Measurements from ENCODE around the gene FANCE.
A peak's percentile ranks its signal among the peaks of the same experiment; 100 is the strongest.
"Not testable (repeated sequence)": the region's sequence is repeated elsewhere in the genome, so short reads cannot be mapped to it uniquely, and the experiment has no call there.

FANCE gene

DNA sequence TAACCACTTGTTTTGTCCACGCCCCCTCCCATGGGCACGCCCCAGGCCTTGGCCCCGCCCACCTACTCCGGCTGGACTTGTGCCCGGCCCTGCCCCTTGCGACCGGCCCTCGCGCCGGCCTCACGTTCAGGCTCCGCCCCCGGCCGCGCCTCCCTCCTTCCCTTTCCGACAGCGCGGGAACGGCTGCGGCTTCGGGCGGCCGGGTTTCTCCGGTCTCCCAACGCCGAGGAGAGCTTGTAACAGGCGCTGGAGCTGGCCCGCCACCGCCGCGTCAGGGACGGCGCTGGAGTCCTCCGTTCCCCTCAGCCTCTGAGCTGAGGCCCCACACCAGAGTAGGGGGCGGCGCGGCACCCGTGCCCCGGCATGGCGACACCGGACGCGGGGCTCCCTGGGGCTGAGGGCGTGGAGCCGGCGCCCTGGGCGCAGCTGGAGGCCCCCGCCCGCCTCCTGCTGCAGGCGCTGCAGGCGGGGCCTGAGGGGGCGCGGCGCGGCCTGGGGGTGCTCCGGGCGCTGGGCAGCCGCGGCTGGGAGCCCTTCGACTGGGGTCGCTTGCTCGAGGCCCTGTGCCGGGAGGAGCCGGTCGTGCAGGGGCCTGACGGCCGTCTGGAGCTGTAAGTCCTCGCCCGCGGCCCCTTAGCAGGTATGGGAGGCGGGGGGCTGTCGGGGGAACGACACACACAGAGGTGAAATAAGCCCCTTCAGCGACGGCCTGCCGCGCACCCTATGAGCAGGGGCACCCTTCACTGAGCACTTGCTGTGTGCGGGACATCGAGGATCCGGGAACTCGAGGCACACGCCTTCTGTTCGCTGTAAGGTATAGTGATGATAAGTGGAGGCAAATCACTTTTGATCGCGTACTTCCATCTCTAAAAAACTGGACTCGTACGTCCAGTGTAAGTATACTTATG, at the start of gene FANCE:
FANCE (plus strand) TSS at position 156 of the 908 bp plus-strand sequence; CDS start at position 364, 208 bp downstream.
- peak; percentile 76 for DNase-seq

GRCh38 chr6:35402856-35403191, 49.3 kb upstream of the FANCE start:
- DNase-seq, result no peak

DNA sequence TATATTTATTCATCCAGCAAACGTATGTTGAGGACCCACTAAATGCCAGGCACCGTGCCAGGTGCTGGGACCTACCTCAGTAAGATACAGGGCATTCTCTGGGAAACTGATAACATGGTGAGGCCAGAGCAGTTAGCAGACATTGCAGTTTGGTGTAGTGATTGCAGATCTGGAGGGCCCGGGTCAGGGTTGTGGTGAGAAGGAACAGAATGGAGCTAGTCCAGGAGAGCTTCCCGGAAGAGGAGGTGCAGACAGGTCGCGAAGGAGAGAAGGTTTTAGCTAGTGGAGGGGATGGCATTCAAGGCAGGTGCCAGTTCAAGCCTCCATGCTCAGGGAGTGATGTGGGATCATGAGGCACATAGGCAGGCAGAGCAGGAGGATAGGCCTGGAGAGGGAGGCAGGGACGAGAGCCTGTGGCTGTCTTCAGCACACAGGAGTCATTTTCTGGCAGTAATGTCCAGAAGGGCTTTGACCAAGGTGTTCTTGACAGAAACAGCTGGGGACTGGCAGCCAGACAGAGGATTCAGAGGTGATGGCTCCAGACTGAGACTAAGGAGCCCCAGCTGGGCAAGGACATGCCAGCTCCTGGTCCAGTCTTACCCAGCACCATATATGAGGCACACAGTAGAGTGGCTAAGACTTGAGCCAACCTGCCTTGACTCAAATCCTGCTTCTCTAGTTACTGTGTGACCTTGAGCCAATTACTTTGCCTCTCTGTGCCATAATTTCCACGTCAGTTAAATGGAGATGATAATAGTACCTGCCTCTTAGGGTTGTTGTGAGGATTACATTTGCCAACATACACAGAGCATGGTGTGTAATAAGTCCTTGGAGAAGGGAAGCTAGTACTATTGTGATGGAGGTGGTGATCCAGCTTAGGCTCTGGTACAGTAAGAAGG, 48.3 kb upstream of the FANCE start:
- no peak for DNase-seq

DNA sequence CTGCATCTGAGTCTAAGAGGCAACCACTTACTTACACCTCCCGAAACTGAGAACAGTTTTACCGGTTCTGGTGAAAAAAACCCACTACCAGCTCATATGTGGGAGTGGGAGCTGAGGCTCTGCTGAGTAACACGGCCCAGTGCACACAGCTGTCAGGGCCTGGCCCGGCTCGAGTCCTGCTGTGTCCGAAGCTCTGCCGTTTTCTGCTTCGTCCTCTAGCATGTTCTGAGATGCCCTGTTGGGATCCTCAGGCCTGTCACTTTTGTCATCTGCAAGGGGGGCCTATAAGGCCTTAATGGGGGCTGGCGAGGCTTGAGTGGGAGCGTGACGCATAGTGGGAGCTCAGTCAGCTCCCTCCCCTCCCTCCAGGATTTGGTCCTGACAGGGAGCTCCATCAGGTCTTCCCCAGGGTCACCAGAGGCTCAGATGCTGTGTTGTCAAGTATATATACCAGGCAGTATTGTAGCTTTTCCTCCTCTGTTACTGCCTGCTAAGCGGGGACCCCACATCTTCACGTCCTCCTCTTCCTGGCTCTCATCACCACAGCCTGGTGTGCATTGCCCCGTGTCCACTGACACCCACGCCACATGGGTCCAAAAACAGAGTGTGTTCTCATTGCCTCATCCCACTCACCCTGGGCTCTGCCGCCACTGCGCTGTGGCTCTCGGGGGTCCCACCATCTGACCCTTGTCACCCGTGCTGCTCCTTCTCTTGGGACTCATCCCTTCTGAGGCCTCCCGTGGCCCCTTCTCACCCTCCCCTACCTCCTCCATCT, 45.2 kb upstream of the FANCE start:
- DNase-seq, result no peak

GRCh38 chr6:35409245-35409644, 42.9 kb upstream of the FANCE start:
- DNase-seq, result no peak

- no peak for DNase-seq
Measured at GRCh38 chr6:35410131-35410530, 42.0 kb upstream of the FANCE start.

GRCh38 chr6:35411066-35411465, 41.1 kb upstream of the FANCE start:
- DNase-seq, result no peak

DNA sequence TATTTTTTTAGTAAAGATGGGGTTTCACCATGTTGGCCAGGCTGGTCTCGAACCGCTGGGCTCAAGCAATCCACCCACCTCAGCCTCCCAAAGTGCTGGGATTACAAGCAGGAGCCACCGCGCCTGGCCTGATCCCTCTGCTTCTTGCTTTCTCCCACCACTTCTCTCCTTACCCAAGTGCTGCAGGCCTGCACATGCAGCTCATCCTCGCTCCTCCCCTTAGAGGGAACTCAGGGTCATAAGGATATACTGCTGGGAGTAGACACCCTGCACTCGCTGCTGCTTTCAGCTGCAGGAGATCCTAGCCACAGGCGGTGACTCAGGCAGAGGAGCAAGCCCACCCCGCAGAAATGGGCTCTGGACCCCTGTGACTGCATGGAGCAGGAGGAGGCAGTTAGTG, 40.0 kb upstream of the FANCE start:
- no peak for DNase-seq

DNA sequence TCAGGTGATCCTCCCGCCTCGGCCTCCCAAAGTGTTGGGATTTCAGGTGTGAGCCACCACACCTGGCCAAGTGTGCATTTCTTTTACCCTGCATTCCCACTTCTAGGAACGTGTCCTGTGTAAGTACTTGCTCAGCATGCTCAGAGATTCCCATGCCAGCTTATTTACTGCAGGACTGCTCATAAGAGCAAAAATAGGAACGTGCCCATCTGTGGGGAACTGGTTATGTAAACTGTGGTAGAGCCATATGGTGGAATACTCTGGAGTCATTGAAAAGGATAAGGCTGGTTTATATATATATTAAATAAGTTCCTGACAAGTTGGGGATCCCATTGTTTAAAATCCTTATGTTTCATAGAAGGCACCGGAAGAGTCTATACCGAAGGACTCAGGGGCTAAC, 38.2 kb upstream of the FANCE start:
- DNase-seq, result no peak

DNA sequence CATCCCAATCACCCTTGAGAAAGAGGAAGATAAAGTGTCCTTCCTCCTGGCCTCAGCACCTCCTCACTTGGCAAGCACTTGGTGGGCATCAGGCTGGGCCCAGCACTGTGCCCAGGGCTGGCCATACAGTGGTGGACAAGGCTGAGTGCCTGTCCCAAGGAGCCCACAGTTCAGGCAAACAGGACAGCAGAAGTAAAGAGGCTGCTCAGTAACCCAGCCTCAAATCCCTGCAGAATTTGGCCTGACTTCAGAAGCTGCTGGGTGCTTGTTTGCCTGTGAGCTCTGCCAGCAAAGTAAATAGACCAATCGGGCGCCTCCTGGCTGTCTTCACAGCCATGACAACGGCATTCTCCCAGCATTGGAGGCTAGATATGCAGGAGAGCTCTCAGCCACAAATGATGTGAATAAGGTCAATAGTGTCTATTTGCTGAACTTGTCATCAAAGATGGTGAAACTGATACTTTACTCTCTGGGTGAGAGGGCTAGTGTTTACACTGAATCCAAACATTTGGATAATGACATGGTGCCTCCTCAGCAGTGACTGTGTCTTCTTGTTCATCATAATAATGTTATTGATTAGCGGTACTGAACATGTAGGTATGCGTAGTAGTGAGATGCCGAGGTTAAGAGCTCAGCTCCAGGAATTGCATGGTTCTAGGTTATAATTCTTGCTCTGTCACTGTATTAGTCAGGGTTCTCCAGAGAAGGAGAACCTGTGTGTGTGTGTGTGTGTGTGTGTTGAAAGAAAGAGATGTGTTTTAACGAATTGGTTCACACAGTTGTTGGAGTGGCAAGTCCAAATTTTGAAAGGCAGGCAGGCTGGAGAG, 36.9 kb upstream of the FANCE start:
- peak; percentile 67 for DNase-seq

- no peak for DNase-seq
Measured at GRCh38 chr6:35417979-35418661, 34.0 kb upstream of the FANCE start.

GRCh38 chr6:35419417-35419816, 32.7 kb upstream of the FANCE start:
- DNase-seq, result no peak

DNA sequence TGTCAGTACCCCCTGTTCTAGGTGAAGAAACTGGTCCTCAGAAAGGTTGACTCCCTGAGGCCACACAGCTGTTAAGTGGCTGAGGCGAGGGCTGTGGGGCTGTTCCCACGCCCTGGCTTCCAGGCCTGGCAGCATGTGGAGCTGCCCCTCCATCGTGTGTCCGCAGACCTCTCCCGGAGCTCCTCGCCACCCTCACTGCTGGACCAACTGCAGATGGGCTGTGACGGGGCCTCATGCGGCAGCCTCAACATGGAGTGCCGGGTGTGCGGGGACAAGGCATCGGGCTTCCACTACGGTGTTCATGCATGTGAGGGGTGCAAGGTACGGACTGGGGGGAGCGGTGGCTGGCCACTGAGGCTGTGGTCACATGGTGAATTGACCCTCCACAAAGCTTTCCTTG, 32.2 kb upstream of the FANCE start:
- no peak for DNase-seq

- DNase-seq, result peak; percentile 79
Measured at GRCh38 chr6:35425284-35425683, 26.9 kb upstream of the FANCE start.

DNA sequence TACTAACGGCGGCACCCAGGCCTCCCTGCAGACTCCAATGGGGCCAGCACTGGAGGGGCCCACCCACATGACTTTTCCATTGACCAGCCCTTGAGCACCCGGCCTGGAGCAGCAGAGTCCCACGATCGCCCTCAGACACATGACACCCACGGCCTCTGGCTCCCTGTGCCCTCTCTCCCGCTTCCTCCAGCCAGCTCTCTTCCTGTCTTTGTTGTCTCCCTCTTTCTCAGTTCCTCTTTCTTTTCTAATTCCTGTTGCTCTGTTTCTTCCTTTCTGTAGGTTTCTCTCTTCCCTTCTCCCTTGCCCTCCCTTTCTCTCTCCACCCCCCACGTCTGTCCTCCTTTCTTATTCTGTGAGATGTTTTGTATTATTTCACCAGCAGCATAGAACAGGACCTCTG, 26.1 kb upstream of the FANCE start:
- no peak for DNase-seq

- no peak for DNase-seq
Measured at GRCh38 chr6:35427435-35427834, 24.7 kb upstream of the FANCE start.

DNA sequence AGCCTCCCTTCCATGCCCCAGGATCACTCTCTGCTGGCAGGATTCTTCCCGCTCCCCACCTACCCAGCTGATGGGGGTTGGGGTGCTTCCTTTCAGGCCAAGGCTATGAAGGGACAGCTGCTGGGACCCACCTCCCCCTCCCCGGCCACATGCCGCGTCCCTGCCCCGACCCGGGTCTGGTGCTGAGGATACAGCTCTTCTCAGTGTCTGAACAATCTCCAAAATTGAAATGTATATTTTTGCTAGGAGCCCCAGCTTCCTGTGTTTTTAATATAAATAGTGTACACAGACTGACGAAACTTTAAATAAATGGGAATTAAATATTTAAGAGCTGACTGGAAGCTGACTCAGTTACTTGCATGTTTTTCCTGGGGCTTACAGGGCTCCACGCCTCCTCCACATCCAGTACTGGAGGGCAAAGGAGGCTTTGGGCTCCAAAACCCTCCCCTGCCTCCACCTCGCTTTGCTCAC, 24.3 kb upstream of the FANCE start:
- DNase-seq, result peak; percentile 78

DNA sequence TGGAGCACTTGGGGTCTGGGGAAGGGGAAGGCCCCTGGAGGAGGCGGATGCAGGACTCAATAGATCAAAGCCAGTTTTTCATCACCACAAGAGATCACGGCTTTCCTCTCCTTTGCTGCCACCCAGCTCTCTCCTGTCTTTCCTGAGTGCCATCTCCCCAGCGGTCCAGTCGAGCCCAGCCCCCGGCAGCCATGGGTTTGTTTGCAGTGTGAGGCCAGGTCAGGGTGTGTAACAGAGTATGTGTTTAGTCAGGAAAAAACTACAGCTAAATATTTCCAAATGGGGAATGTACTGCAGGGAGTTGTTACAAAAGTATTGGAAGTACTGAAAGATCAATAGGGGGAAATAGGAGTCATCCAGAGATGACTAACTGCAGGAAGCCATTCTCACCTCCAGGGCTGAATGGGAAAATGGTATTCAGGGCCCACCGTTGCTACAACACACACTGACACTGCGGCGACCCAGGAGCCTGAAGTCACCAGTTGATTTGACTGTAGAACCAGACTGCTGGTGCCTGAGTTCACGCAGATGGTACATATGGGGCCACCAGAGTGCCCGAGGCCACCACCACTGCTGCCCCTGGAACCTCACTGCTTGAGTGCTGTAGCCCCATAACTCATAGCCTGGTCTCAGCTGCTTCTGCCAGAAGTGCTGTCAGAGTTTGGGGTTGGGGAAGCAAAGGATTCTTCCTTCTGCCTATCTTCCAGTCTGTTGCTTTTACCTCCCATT, 23.6 kb upstream of the FANCE start:
- no peak for DNase-seq

- no peak for DNase-seq
Measured at GRCh38 chr6:35429463-35429862, 22.7 kb upstream of the FANCE start.

- no peak for DNase-seq
Measured at GRCh38 chr6:35432291-35432690, 19.8 kb upstream of the FANCE start.

DNA sequence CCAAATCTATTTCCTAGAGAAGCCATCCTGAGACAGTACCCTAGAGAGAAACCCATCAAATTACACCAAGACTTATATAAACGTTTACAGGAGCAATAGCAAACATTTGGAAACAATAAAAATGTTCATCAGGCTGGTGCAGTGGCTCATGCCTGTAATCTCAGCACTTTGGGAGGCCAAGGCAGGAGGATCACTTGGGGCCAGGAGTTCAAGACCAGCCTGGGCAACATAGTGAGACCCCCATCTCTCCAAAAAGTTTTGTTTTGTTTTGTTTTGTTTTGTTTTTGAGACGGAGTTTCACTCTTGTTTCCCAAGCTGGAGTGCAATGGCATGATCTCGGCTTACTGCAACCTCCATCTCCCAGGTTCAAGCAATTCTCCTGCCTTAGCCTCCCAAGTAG, 19.4 kb upstream of the FANCE start:
- DNase-seq, result not testable (repeated sequence)
